HuH-7 (cell line): Measurements from ENCODE around the gene ARID5A.

Source experiments
- DNase-seq: peaks from one replicate; pipeline ENCODE4 v3.0.0; 2011; ENCODE audit warnings: low spot score

The ARID5A gene

GRCh38 chr2:96507957-96508520, 28.5 kb upstream of the ARID5A start:
- peak; percentile 87 for DNase-seq

- DNase-seq, result no peak
Measured at GRCh38 chr2:96508521-96509113, 27.9 kb upstream of the ARID5A start.

GRCh38 chr2:96509114-96509846, 27.3 kb upstream of the ARID5A start:
- DNase-seq, result peak; percentile 94

- DNase-seq, result no peak
Measured at GRCh38 chr2:96509847-96510230, 26.7 kb upstream of the ARID5A start.

- no peak for DNase-seq
Measured at GRCh38 chr2:96510931-96511595, 25.5 kb upstream of the ARID5A start.

GRCh38 chr2:96511851-96512250, 24.7 kb upstream of the ARID5A start:
- no peak for DNase-seq

GRCh38 chr2:96512341-96512740, 24.2 kb upstream of the ARID5A start:
- DNase-seq, result no peak

- no peak for DNase-seq
Measured at GRCh38 chr2:96514521-96514920, 22.0 kb upstream of the ARID5A start.

GRCh38 chr2:96517079-96517478, 19.5 kb upstream of the ARID5A start:
- no peak for DNase-seq

- no peak for DNase-seq
Measured at GRCh38 chr2:96520231-96520630, 16.3 kb upstream of the ARID5A start.

- no peak for DNase-seq
Measured at GRCh38 chr2:96520697-96521096, 15.9 kb upstream of the ARID5A start.

- DNase-seq, result no peak
Measured at GRCh38 chr2:96521219-96521618, 15.3 kb upstream of the ARID5A start.

GRCh38 chr2:96522304-96523203, 14.0 kb upstream of the ARID5A start:
- no peak for DNase-seq

- no peak for DNase-seq
Measured at GRCh38 chr2:96523659-96524481, 12.7 kb upstream of the ARID5A start.

GRCh38 chr2:96524482-96525210, 11.9 kb upstream of the ARID5A start:
- DNase-seq, result no peak

- no peak for DNase-seq
Measured at GRCh38 chr2:96525211-96525507, 11.4 kb upstream of the ARID5A start.

- DNase-seq, result no peak
Measured at GRCh38 chr2:96526101-96526591, 10.4 kb upstream of the ARID5A start.

GRCh38 chr2:96526615-96527285, 9.8 kb upstream of the ARID5A start:
- no peak for DNase-seq

- no peak for DNase-seq
Measured at GRCh38 chr2:96527286-96528005, 9.1 kb upstream of the ARID5A start.
